K562 (cell line): ENCODE results near the gene CHST13. TPM values are rescaled to one million over a fixed set of nuclear protein-coding genes. Genes with fewer than 3 reads are reported as not detected.

Experiments
- ATAC-seq: fragments of 200-7000 bp; cut with Tn5 transposase; 3 replicates; pipeline ENCODE4 v1.9.1; 2020; ENCODE audit warnings: moderate library complexity
- BruUV-seq: library from RNA; stranded (reverse); fragments of 400-500 nt; replicated peaks from 2 replicates; lab custom pipeline; 2021; lab: Mats Ljungman, UMichigan
- CTCF ChIA-PET: fragments of 300-600 bp; formaldehyde crosslinking; extraction: SDS; loops from one replicate; lab custom pipeline; 2021; ENCODE audit warnings: low intra/inter-chr PET ratio; lab: Yijun Ruan, JAX
- POLR2A ChIA-PET: fragments of 300-600, 350-650 bp; sonication (Branson Sonifier 250); formaldehyde crosslinking; extraction: SDS; loops from one replicate; lab custom pipeline; 2021; ENCODE audit warnings: antibody characterized with exemption, inconsistent platforms; lab: Yijun Ruan, JAX
- DNase-seq, 4 experiments: peaks; one replicate each; pipeline versions ENCODE4 v3.0.0 to v3.0.0-alpha.2; 2011 to 2018; ENCODE audit warnings: low spot score in 3 of 4, mixed read lengths in 3 of 4; ENCODE audit errors: extremely low read depth in 1 of 4
- FAIRE-seq: peaks from 2 replicates; lab custom pipeline; 2011; peaks lifted over from hg19 to GRCh38; lab: Jason Lieb, UNC
- H2AFZ ChIP-seq: 2 replicates; pipeline ENCODE4 v1.6.0; 2011; ENCODE audit warnings: low read depth, low read length, control low read depth, inconsistent platforms
- H3K27ac ChIP-seq: fragments of 200-600 bp; 3 replicates; pipeline ENCODE4 v1.8.0; 2011; ENCODE audit warnings: low read depth, mild to moderate bottlenecking, control low read depth, inconsistent platforms, low read length, moderate library complexity, mixed read lengths; ENCODE audit errors: extremely low read depth
- H3K27me3 ChIP-seq, 2 experiments: fragments of 300-600 bp in 1 of 2; 2 replicates in 1 of 2; 3 replicates in 1 of 2; pipeline versions ENCODE4 v1.6.0 to v1.8.0; 2011; ENCODE audit warnings: inconsistent platforms in 2 of 2, low read length in 2 of 2, mild to moderate bottlenecking in 1 of 2, mixed read lengths in 1 of 2, moderate library complexity in 1 of 2; ENCODE audit not compliant: control insufficient read depth in 2 of 2, insufficient read depth in 2 of 2
- H3K36me3 ChIP-seq: fragments of 300-600 bp; 3 replicates; pipeline ENCODE4 v1.8.0; 2011; ENCODE audit warnings: mild to moderate bottlenecking, low read length, inconsistent platforms; ENCODE audit not compliant: control insufficient read depth, insufficient read depth
- H3K4me1 ChIP-seq, 2 experiments: fragments of 200-600 bp in 1 of 2; replicated peaks in 1 of 2; 2 replicates in 1 of 2; 3 replicates in 1 of 2; pipeline versions ENCODE4 v1.5.1 to v1.8.0; 2011; ENCODE audit warnings: inconsistent platforms in 2 of 2, low read length in 2 of 2, mild to moderate bottlenecking in 1 of 2, mixed read lengths in 1 of 2, moderate library complexity in 1 of 2; ENCODE audit not compliant: control insufficient read depth in 2 of 2, insufficient read depth in 2 of 2
- H3K4me2 ChIP-seq: 2 replicates; pipeline ENCODE4 v1.6.1; 2011; ENCODE audit warnings: low read length, control low read depth, inconsistent platforms, mixed read lengths; ENCODE audit not compliant: insufficient read depth
- H3K4me3 ChIP-seq: fragments of 200-600 bp; sonication (generic), shearing (Covaris generic); 2 replicates; pipeline ENCODE4 v1.5.1; 2016; ENCODE audit warnings: control low read depth, inconsistent platforms
- H3K79me2 ChIP-seq: fragments of 200-600 bp; 3 replicates; pipeline ENCODE4 v1.8.0; 2011; ENCODE audit warnings: low read length, inconsistent platforms; ENCODE audit not compliant: control insufficient read depth, insufficient read depth
- H3K9ac ChIP-seq, 2 experiments: 2 replicates each; pipeline versions ENCODE4 v1.6.0 to v1.6.1; 2011; ENCODE audit warnings: low read depth in 2 of 2, low read length in 2 of 2, control low read depth in 1 of 2, inconsistent platforms in 1 of 2, mild to moderate bottlenecking in 1 of 2, mixed read lengths in 1 of 2; ENCODE audit not compliant: insufficient read depth in 1 of 2
- H3K9me1 ChIP-seq: one replicate; pipeline ENCODE4 v1.6.0; 2011; ENCODE audit warnings: inconsistent platforms, mild to moderate bottlenecking, low read length, moderate library complexity; ENCODE audit not compliant: control insufficient read depth, insufficient read depth
- H3K9me3 ChIP-seq: replicated peaks from 2 replicates; pipeline ENCODE4 v1.5.1; 2011; ENCODE audit warnings: low read depth, low read length, inconsistent platforms; ENCODE audit not compliant: control insufficient read depth, insufficient read depth
- H4K20me1 ChIP-seq: replicated peaks from 2 replicates; pipeline ENCODE4 v1.6.1; 2011; ENCODE audit warnings: low read length, inconsistent platforms, mixed read lengths; ENCODE audit not compliant: control insufficient read depth, insufficient read depth
- CHAMP1 ChIP-seq: fragments of 450-650 bp; IDR thresholded peaks from 2 replicates; pipeline ENCODE4 v1.6.1; 2016; ENCODE audit warnings: mild to moderate bottlenecking
- ZBTB8A ChIP-seq: fragments of 450-650 bp; IDR thresholded peaks from 2 replicates; pipeline ENCODE4 v1.6.1; 2018; ENCODE audit warnings: mild to moderate bottlenecking, moderate library complexity; ENCODE audit not compliant: partially characterized antibody
- WGBS: fragments of 100-300 bp; shearing (Covaris generic); methylation state at CpG from one replicate; pipeline ENCODE4 v1.1.6; 2016; ENCODE audit warnings: low coverage, mixed read lengths; ENCODE audit not compliant: insufficient coverage; ENCODE audit errors: missing lambda C conversion rate; 5-methylcytosine and 5-hydroxymethylcytosine counted together
- in situ Hi-C: fragments of 300-500 bp; cut with MboI; formaldehyde crosslinking; loops from 4 replicates; pipeline ENCODE4 v1.15.0; 2018; ENCODE audit warnings: inconsistent platforms, mixed read lengths
- intact Hi-C: fragments of 100-400 bp; cut with micrococcal nuclease; formaldehyde crosslinking; loops from 2 replicates; pipeline ENCODE4 v1.14.2; 2022
- polyA plus RNA-seq, 8 experiments: library from polyadenylated mRNA; depleted of rRNA in 4 of 8; stranded (reverse) in 5 of 8; unstranded in 3 of 8; fragments of >200 nt; fragmentation: Nextera tagmentation in 2 of 8; fragmentation: Illumina TruSeq in 1 of 8; extraction: Ambion mirVana in 2 of 8; extraction: Trizol in 1 of 8; gene quantifications; 2 replicates each; pipeline versions ENCODE4 v1.2.1 to v1.2.3, GENCODE V29; 2011 to 2014; ENCODE audit warnings: inconsistent platforms in 1 of 8, missing spikeins in 1 of 8
- total RNA-seq, 7 experiments: library from RNA; depleted of rRNA in 6 of 7; stranded (reverse); fragments of >200 nt in 6 of 7; fragmentation: Illumina TruSeq in 2 of 7; extraction: Trizol in 2 of 7; gene quantifications; 2 replicates each; pipeline versions ENCODE4 v1.2.1 to v1.2.3, GENCODE V29; 2011 to 2021; ENCODE audit warnings: low replicate concordance in 1 of 7

CHST13 gene
- total and polyA plus RNA-seq, 9 of the 15 experiments (the other 6 are each of a cell fraction or from before 2014, with no cell fraction given), result not detected

DNA sequence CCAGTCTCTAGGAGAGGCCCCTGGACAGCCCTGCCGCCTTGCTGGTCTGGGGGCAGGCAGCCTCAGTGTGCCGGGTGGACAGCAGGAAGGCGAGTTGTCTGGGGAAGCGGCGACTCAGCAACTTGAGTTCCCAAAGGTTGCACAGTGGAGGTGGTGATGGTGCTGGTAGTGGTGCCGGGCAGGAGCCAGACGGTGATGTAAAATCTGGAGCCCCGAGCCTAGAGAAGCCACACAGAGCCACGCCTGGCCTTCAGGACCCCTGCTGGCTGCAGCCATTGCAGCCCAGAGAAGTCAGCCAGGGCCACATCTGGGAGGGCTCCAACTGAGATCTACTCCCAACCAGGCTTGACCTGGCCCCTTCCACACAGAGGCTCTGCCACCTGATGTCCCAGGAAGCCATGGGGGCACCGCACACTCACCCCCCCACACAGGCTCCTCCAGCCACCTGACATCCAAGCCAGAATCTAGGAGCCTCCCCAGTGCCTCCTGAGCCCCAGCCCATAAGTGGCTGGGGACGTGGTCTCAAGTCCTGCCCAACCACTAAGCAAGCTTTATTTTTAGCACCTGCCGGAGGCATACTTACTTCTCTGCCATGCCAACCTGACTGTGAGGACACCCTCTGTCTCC is 26.0 kb downstream of the CHST13 start:
- CTCF ChIA-PET, result no interaction called here

More for the DNA sequence above, 26.0 kb downstream of the CHST13 start:
- in situ Hi-C loops, result no loop called here
- TF ChIP-seq CHAMP1 (no peak), ZBTB8A (no peak)
- intact Hi-C loops, result no loop called here
- no peaks in the 10 kb centered on the region for H3K9me3 ChIP-seq
- no peak overlapping the region for H3K9ac ChIP-seq
- no peaks in the 10 kb centered on the region for H3K4me1 ChIP-seq
- no TSS peak for BruUV-seq
- H3K4me2 ChIP-seq, result no peak overlapping the region
- H3K27me3 ChIP-seq, result peaks cover 2 to 58% of the 10 kb centered on the region in 2 experiments; a peak in 3 of 5 replicates
- no peaks in the 10 kb centered on the region for H3K79me2 ChIP-seq
- 1% methylated on average over 10 of the region's 12 CpGs for WGBS
- no peak overlapping the region for H2AFZ ChIP-seq
- FAIRE-seq (no peak), DNase-seq (no peak), ATAC-seq (no peak)
- POLR2A ChIA-PET, result interaction anchor here (0.6 kb wide), 1 partner anchor 45 kb away, joined by 3 read pairs; no protein-coding TSS in a partner anchor
- H4K20me1 ChIP-seq, result peaks cover 4% of the 10 kb centered on the region; the same call in 1 of the 2 replicates
- no peak overlapping the region for H3K27ac ChIP-seq
- H3K9me1 ChIP-seq, result no peaks in the 10 kb centered on the region
- H3K4me3 ChIP-seq, result no peak overlapping the region
- no peaks in the 10 kb centered on the region for H3K36me3 ChIP-seq
